HUES48 (cell line): ENCODE measurements around the gene ZNF763.
"Not testable (repeated sequence)": the region's sequence is repeated elsewhere in the genome, so short reads cannot be mapped to it uniquely, and the experiment has no call there.

Experiments used
- H3K27ac ChIP-seq: one replicate; pipeline ENCODE4 v1.7.0; 2013; ENCODE audit warnings: low read depth, low read length, inconsistent platforms
- H3K27me3 ChIP-seq: 2 replicates; pipeline ENCODE4 v1.6.1; 2013; ENCODE audit warnings: mild to moderate bottlenecking, low read length; ENCODE audit not compliant: control insufficient read depth, insufficient read depth
- H3K36me3 ChIP-seq: 2 replicates; pipeline ENCODE4 v1.6.1; 2013; ENCODE audit warnings: low read length; ENCODE audit not compliant: control insufficient read depth, insufficient read depth
- H3K4me1 ChIP-seq: 2 replicates; pipeline ENCODE4 v1.6.1; 2013; ENCODE audit warnings: mild to moderate bottlenecking, low read length; ENCODE audit not compliant: control insufficient read depth, insufficient read depth
- H3K4me3 ChIP-seq: 2 replicates; pipeline ENCODE4 v1.5.1; 2013; ENCODE audit warnings: mild to moderate bottlenecking, low read depth, low read length
- H3K9ac ChIP-seq: 2 replicates; pipeline ENCODE4 v1.6.1; 2013; ENCODE audit warnings: mild to moderate bottlenecking, low read depth, low read length, moderate library complexity
- H3K9me3 ChIP-seq: 2 replicates; pipeline ENCODE4 v1.6.1; 2013; ENCODE audit warnings: low read length; ENCODE audit not compliant: control insufficient read depth, insufficient read depth

The ZNF763 gene

GRCh38 chr19:11973019-11973810, 8.4 kb downstream of the ZNF763 start:
- no peaks in the 10 kb centered on the region for H3K36me3 ChIP-seq
- H3K27me3 ChIP-seq = no peaks in the 10 kb centered on the region
- H3K4me3 ChIP-seq = no peak overlapping the region
- H3K9ac ChIP-seq = no peak overlapping the region
- no peak overlapping the region for H3K27ac ChIP-seq
- peaks cover 43% of the 10 kb centered on the region for H3K9me3 ChIP-seq
- no peaks in the 10 kb centered on the region for H3K4me1 ChIP-seq

GRCh38 chr19:11978492-11979100, 13.8 kb downstream of the ZNF763 start:
- Histone ChIP-seq H3K36me3 (no peaks in the 10 kb centered on the region), H3K4me3 (no peak overlapping the region), H3K27me3 (no peaks in the 10 kb centered on the region), H3K27ac (no peak overlapping the region), H3K9me3 (peaks cover 83% of the 10 kb centered on the region), H3K4me1 (no peaks in the 10 kb centered on the region), H3K9ac (no peak overlapping the region)

GRCh38 chr19:11979527-11979926, 14.7 kb downstream of the ZNF763 start:
- no peaks in the 10 kb centered on the region for H3K27me3 ChIP-seq
- no peak overlapping the region for H3K27ac ChIP-seq
- H3K9me3 ChIP-seq = peaks cover 83% of the 10 kb centered on the region
- no peak overlapping the region for H3K9ac ChIP-seq
- no peaks in the 10 kb centered on the region for H3K36me3 ChIP-seq
- H3K4me3 ChIP-seq = peak overlapping the region; percentile 17; the same call in 1 of the 2 replicates
- H3K4me1 ChIP-seq = no peaks in the 10 kb centered on the region

- no peak overlapping the region for H3K9ac ChIP-seq
- no peak overlapping the region for H3K4me3 ChIP-seq
- no peak overlapping the region for H3K27ac ChIP-seq
- no peaks in the 10 kb centered on the region for H3K36me3 ChIP-seq
- H3K4me1 ChIP-seq = peaks cover 5% of the 10 kb centered on the region; the same call in 1 of the 2 replicates
- no peaks in the 10 kb centered on the region for H3K27me3 ChIP-seq
- H3K9me3 ChIP-seq = peaks cover 56% of the 10 kb centered on the region
Measured at GRCh38 chr19:11982526-11982925, 17.7 kb downstream of the ZNF763 start.

- H3K36me3 ChIP-seq = peaks cover 5% of the 10 kb centered on the region; the same call in 1 of the 2 replicates
- H3K9ac ChIP-seq = no peak overlapping the region
- no peak overlapping the region for H3K27ac ChIP-seq
- peaks cover 32% of the 10 kb centered on the region for H3K9me3 ChIP-seq
- no peaks in the 10 kb centered on the region for H3K27me3 ChIP-seq
- no peak overlapping the region for H3K4me3 ChIP-seq
- peaks cover 5% of the 10 kb centered on the region; the same call in 1 of the 2 replicates for H3K4me1 ChIP-seq
Measured at GRCh38 chr19:11984986-11985385, 20.1 kb downstream of the ZNF763 start.

GRCh38 chr19:11986754-11987153, 21.9 kb downstream of the ZNF763 start:
- no peak overlapping the region for H3K27ac ChIP-seq
- no peaks in the 10 kb centered on the region for H3K27me3 ChIP-seq
- peaks cover 14% of the 10 kb centered on the region for H3K9me3 ChIP-seq
- H3K4me1 ChIP-seq = peaks cover 5% of the 10 kb centered on the region; the same call in 1 of the 2 replicates
- H3K4me3 ChIP-seq = no peak overlapping the region; the same call in 1 of the 2 replicates
- no peak overlapping the region for H3K9ac ChIP-seq
- H3K36me3 ChIP-seq = peaks cover 13% of the 10 kb centered on the region; the same call in 1 of the 2 replicates

GRCh38 chr19:11987405-11988281, 22.8 kb downstream of the ZNF763 start:
- Histone ChIP-seq H3K4me1 (peaks cover 5% of the 10 kb centered on the region; the same call in 1 of the 2 replicates), H3K4me3 (peak overlapping the region; percentile 92), H3K27ac (peak overlapping the region; percentile 95), H3K27me3 (no peaks in the 10 kb centered on the region), H3K36me3 (peaks cover 13% of the 10 kb centered on the region; the same call in 1 of the 2 replicates), H3K9me3 (peaks cover 6% of the 10 kb centered on the region), H3K9ac (peak overlapping the region; percentile 88)

GRCh38 chr19:11989112-11989456, 24.2 kb downstream of the ZNF763 start:
- Histone ChIP-seq H3K27ac (peak overlapping the region; percentile 95), H3K27me3 (no peaks in the 10 kb centered on the region), H3K9ac (no peak overlapping the region), H3K36me3 (peaks cover 13% of the 10 kb centered on the region; the same call in 1 of the 2 replicates), H3K4me3 (peak overlapping the region; percentile 92), H3K4me1 (peaks cover 5% of the 10 kb centered on the region; the same call in 1 of the 2 replicates), H3K9me3 (no peaks in the 10 kb centered on the region)

- not testable (repeated sequence) for H3K9me3 ChIP-seq, H3K27me3 ChIP-seq, H3K27ac ChIP-seq, H3K4me1 ChIP-seq, H3K4me3 ChIP-seq, H3K9ac ChIP-seq
- peaks cover 13% of the 10 kb centered on the region; the same call in 1 of the 2 replicates for H3K36me3 ChIP-seq
Measured at GRCh38 chr19:11991921-11992320, 27.1 kb downstream of the ZNF763 start.

- no peak overlapping the region for H3K9ac ChIP-seq
- H3K27me3 ChIP-seq = no peaks in the 10 kb centered on the region
- H3K36me3 ChIP-seq = peaks cover 6% of the 10 kb centered on the region; the same call in 1 of the 2 replicates
- H3K4me1 ChIP-seq = no peaks in the 10 kb centered on the region
- no peak overlapping the region for H3K27ac ChIP-seq
- no peaks in the 10 kb centered on the region for H3K9me3 ChIP-seq
- no peak overlapping the region for H3K4me3 ChIP-seq
Measured at GRCh38 chr19:11995174-11995573, 30.3 kb downstream of the ZNF763 start.
